SJSA1 (cell line): ENCODE measurements around the gene OGDHL. TPM values are rescaled to one million over a fixed set of nuclear protein-coding genes. Genes with fewer than 3 reads are reported as not detected.
A peak's percentile ranks its signal among the peaks of the same experiment; 100 is the strongest.

Experiments
- DNase-seq, 2 experiments: peaks; one replicate each; pipeline ENCODE4 v3.0.0-alpha.2; 2015 to 2020; ENCODE audit warnings: low spot score in 2 of 2, low read depth in 1 of 2
- H3K27ac ChIP-seq: fragments of 250-450 bp; sonication (Bioruptor Pico); 2 replicates; pipeline ENCODE4 v1.5.1; 2020; ENCODE audit warnings: mild to moderate bottlenecking, moderate library complexity
- H3K27me3 ChIP-seq: fragments of 250-450 bp; sonication (Bioruptor Pico); replicated peaks from 2 replicates; pipeline ENCODE4 v1.5.1; 2020; ENCODE audit warnings: mild to moderate bottlenecking, moderate library complexity
- H3K36me3 ChIP-seq: fragments of 250-450 bp; sonication (Bioruptor Pico); 2 replicates; pipeline ENCODE4 v1.5.1; 2020; ENCODE audit warnings: mild to moderate bottlenecking
- H3K4me1 ChIP-seq: fragments of 250-450 bp; sonication (Bioruptor Pico); replicated peaks from 2 replicates; pipeline ENCODE4 v1.6.1; 2021; ENCODE audit warnings: mild to moderate bottlenecking
- H3K4me3 ChIP-seq: fragments of 250-450 bp; sonication (Bioruptor Pico); 2 replicates; pipeline ENCODE4 v1.5.1; 2020; ENCODE audit warnings: mild to moderate bottlenecking
- H3K9me3 ChIP-seq: fragments of 250-450 bp; sonication (Bioruptor Pico); replicated peaks from 2 replicates; pipeline ENCODE4 v1.5.1; 2020; ENCODE audit warnings: mild to moderate bottlenecking
- total RNA-seq: library from RNA; depleted of rRNA; stranded (reverse); fragments of >200 nt; shearing (Covaris generic); gene quantifications from 2 replicates; pipeline ENCODE4 v1.2.3, GENCODE V29; 2014

OGDHL gene
- total RNA-seq, 1 experiment from 2014 or later, result not detected

GRCh38 chr10:49713266-49713665 is 48.9 kb downstream of the OGDHL start:
- no peak overlapping the region for H3K4me3 ChIP-seq
- peaks cover 5% of the 10 kb centered on the region for H3K27me3 ChIP-seq
- no peaks in the 10 kb centered on the region for H3K36me3 ChIP-seq
- H3K4me1 ChIP-seq, result no peaks in the 10 kb centered on the region
- DNase-seq, result peak in 1 of 2 experiments; percentile 28
- H3K27ac ChIP-seq, result no peak overlapping the region
- H3K9me3 ChIP-seq, result no peaks in the 10 kb centered on the region

- Histone ChIP-seq H3K4me1 (no peaks in the 10 kb centered on the region), H3K27me3 (peaks cover 5% of the 10 kb centered on the region), H3K4me3 (no peak overlapping the region), H3K36me3 (no peaks in the 10 kb centered on the region), H3K9me3 (no peaks in the 10 kb centered on the region), H3K27ac (no peak overlapping the region)
- no peak for DNase-seq
Observed at GRCh38 chr10:49711481-49711880, 50.6 kb downstream of the OGDHL start.

- no peaks in the 10 kb centered on the region for H3K4me1 ChIP-seq
- H3K27me3 ChIP-seq, result peaks cover 5% of the 10 kb centered on the region
- no peaks in the 10 kb centered on the region for H3K36me3 ChIP-seq
- H3K4me3 ChIP-seq, result no peak overlapping the region
- DNase-seq, result peak in 1 of 2 experiments; percentile 28
- H3K27ac ChIP-seq, result no peak overlapping the region
- no peaks in the 10 kb centered on the region for H3K9me3 ChIP-seq
Observed at GRCh38 chr10:49710966-49711365, 51.2 kb downstream of the OGDHL start.

DNA sequence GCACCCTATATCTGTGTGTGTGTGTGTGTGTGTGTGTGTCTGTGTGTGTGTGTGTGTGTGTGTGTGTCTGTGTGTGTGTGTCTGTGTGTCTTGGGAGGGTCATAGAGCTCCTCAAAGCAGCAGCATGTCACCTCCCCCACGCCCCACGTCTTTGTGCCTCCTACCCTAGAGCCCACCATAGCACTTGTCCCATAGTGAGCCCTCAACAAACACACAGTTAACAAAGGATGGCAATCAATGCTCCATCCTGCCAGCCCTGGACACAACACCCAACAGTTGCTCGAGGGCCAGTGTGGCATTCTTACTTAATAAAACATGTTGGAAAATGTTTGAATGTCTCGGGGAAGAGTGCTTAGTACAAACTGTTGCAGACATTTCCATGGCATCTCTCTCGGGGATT is 52.2 kb downstream of the OGDHL start:
- Histone ChIP-seq H3K4me1 (no peaks in the 10 kb centered on the region), H3K9me3 (no peaks in the 10 kb centered on the region), H3K4me3 (no peak overlapping the region), H3K27ac (no peak overlapping the region), H3K36me3 (no peaks in the 10 kb centered on the region), H3K27me3 (peaks cover 5% of the 10 kb centered on the region)
- no peak for DNase-seq

GRCh38 chr10:49707585-49707984 is 54.5 kb downstream of the OGDHL start:
- Histone ChIP-seq H3K27me3 (peaks cover 15% of the 10 kb centered on the region), H3K9me3 (no peaks in the 10 kb centered on the region), H3K36me3 (no peaks in the 10 kb centered on the region), H3K27ac (no peak overlapping the region), H3K4me1 (no peaks in the 10 kb centered on the region), H3K4me3 (no peak overlapping the region)
- no peak for DNase-seq

GRCh38 chr10:49700997-49701396 is 61.1 kb downstream of the OGDHL start:
- Histone ChIP-seq H3K27ac (no peak overlapping the region), H3K4me1 (no peaks in the 10 kb centered on the region), H3K27me3 (peaks cover 18% of the 10 kb centered on the region), H3K9me3 (no peaks in the 10 kb centered on the region), H3K4me3 (no peak overlapping the region), H3K36me3 (no peaks in the 10 kb centered on the region)
- DNase-seq, result no peak

- Histone ChIP-seq H3K4me1 (no peaks in the 10 kb centered on the region), H3K36me3 (no peaks in the 10 kb centered on the region), H3K27me3 (peaks cover 22% of the 10 kb centered on the region), H3K4me3 (no peak overlapping the region), H3K27ac (no peak overlapping the region), H3K9me3 (no peaks in the 10 kb centered on the region)
- DNase-seq, result no peak
Observed at GRCh38 chr10:49700211-49700610, 61.9 kb downstream of the OGDHL start.

GRCh38 chr10:49698679-49699078 is 63.4 kb downstream of the OGDHL start:
- peaks cover 18% of the 10 kb centered on the region for H3K27me3 ChIP-seq
- H3K4me3 ChIP-seq, result no peak overlapping the region
- no peaks in the 10 kb centered on the region for H3K9me3 ChIP-seq
- DNase-seq, result no peak
- H3K27ac ChIP-seq, result no peak overlapping the region
- no peaks in the 10 kb centered on the region for H3K36me3 ChIP-seq
- H3K4me1 ChIP-seq, result no peaks in the 10 kb centered on the region

GRCh38 chr10:49696311-49696710 is 65.8 kb downstream of the OGDHL start:
- no peaks in the 10 kb centered on the region for H3K4me1 ChIP-seq
- no peak overlapping the region for H3K27ac ChIP-seq
- no peak overlapping the region for H3K4me3 ChIP-seq
- H3K36me3 ChIP-seq, result no peaks in the 10 kb centered on the region
- H3K9me3 ChIP-seq, result no peaks in the 10 kb centered on the region
- no peak for DNase-seq
- H3K27me3 ChIP-seq, result peaks cover 26% of the 10 kb centered on the region

DNA sequence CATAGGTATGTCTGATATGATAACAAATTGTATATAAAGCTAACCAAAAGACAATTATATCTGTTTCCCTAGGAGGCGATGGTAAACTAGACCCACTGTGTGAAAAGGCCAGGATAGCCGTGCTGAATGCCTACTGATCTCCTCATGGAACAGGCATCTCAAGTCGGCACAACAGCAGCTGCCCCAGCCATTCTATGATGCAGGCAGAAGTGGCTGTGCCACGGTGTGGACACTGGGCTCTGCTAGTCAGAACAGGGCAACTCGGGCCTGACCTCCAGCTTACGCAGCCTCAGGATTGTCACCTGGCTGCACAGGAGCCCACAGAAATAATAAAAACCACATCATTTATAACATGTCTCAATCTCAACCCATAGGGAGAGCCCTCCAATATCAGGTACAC is 67.7 kb downstream of the OGDHL start:
- DNase-seq, result no peak
- Histone ChIP-seq H3K9me3 (no peaks in the 10 kb centered on the region), H3K4me3 (no peak overlapping the region), H3K27me3 (peaks cover 32% of the 10 kb centered on the region), H3K4me1 (no peaks in the 10 kb centered on the region), H3K36me3 (no peaks in the 10 kb centered on the region), H3K27ac (no peak overlapping the region)

DNA sequence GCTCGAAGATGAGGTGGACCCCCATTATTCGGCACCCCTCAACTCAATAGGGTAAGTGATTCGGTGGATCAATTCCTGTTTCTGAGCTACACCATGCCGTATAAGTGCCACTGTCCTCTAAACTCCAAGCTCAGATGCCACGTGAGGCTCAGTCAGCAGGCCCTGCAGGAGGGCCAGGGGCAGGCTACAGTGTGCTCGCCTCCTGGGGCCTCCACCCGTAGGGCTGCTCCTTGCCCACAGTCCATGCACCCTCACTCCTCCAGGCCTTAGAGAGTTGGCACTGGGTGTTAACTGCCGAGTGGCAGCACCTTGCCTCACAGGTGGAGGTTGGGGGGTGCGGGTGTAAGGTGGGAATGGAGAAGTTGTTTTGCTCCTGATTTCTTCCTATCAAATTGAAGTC is 70.5 kb downstream of the OGDHL start:
- Histone ChIP-seq H3K9me3 (0 out of 2 replicates have a peak, but pooled peaks cover 4% of the 10 kb centered on the region), H3K4me3 (no peak overlapping the region), H3K27me3 (peaks cover 31% of the 10 kb centered on the region), H3K27ac (no peak overlapping the region), H3K4me1 (no peaks in the 10 kb centered on the region), H3K36me3 (no peaks in the 10 kb centered on the region)
- no peak for DNase-seq

DNA sequence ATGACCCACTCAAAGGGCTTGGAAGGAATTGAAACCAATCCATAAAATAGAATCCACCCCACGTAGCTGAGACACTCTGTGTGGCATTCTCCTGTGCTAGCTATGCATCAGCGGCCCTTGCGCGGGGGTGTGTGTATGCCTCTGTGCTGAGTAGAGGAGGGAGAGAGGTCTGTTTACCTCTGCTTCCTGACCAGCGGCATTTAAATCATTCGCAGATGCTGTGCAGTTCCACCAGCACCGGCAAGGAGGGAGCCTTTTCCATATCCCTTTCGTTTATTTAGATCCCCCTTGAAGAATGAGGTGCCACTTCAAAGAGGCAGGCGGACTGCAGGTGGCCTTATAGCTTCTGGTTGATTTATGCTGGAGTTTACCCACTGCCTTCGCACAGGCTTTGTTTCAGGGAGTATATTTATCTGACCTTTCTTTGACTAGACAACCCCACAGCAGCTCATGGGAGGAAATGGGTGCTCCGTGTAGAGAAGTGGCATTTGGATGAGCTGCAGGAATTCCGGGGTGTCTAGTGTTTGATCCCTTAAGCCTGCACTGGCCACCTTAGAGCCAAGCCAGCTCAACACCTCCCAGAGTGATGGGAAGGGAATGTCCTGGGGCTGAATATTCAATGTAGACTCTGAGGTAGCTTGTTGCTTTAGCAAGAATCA is 71.3 kb downstream of the OGDHL start:
- Histone ChIP-seq H3K9me3 (0 out of 2 replicates have a peak, but pooled peaks cover 4% of the 10 kb centered on the region), H3K36me3 (no peaks in the 10 kb centered on the region), H3K27ac (no peak overlapping the region), H3K27me3 (peaks cover 31% of the 10 kb centered on the region), H3K4me3 (no peak overlapping the region), H3K4me1 (no peaks in the 10 kb centered on the region)
- no peak for DNase-seq

- H3K4me1 ChIP-seq, result no peaks in the 10 kb centered on the region
- no peak for DNase-seq
- H3K4me3 ChIP-seq, result no peak overlapping the region
- H3K27ac ChIP-seq, result no peak overlapping the region
- H3K27me3 ChIP-seq, result peaks cover 26% of the 10 kb centered on the region
- H3K9me3 ChIP-seq, result 0 out of 2 replicates have a peak, but pooled peaks cover 4% of the 10 kb centered on the region
- no peaks in the 10 kb centered on the region for H3K36me3 ChIP-seq
Observed at GRCh38 chr10:49689882-49690510, 72.1 kb downstream of the OGDHL start.

- no peak overlapping the region for H3K4me3 ChIP-seq
- H3K4me1 ChIP-seq, result no peaks in the 10 kb centered on the region
- DNase-seq, result no peak
- H3K27me3 ChIP-seq, result peaks cover 23% of the 10 kb centered on the region
- H3K9me3 ChIP-seq, result 0 out of 2 replicates have a peak, but pooled peaks cover 4% of the 10 kb centered on the region
- H3K27ac ChIP-seq, result no peak overlapping the region
- H3K36me3 ChIP-seq, result no peaks in the 10 kb centered on the region
Observed at GRCh38 chr10:49688920-49689319, 73.2 kb downstream of the OGDHL start.
